Activated naive CD4-positive, alpha-beta T cell treated with anti-CD3 and anti-CD28 coated beads, Interleukin-2, amount 10 ng/mL, durations not matched to agents 5 hours and 36 hours (primary cell): ENCODE measurements around the gene HDAC1. TPM values are rescaled to one million over a fixed set of nuclear protein-coding genes. Genes with fewer than 3 reads are reported as not detected.

ENCODE experiments used
- total RNA-seq, 2 experiments: library from RNA; stranded (reverse); gene quantifications; one replicate each; pipeline ENCODE4 v1.2.3, GENCODE V29; 2021

Gene HDAC1
- 100 to 1,000 TPM; 194 to 207 TPM for total RNA-seq

DNA sequence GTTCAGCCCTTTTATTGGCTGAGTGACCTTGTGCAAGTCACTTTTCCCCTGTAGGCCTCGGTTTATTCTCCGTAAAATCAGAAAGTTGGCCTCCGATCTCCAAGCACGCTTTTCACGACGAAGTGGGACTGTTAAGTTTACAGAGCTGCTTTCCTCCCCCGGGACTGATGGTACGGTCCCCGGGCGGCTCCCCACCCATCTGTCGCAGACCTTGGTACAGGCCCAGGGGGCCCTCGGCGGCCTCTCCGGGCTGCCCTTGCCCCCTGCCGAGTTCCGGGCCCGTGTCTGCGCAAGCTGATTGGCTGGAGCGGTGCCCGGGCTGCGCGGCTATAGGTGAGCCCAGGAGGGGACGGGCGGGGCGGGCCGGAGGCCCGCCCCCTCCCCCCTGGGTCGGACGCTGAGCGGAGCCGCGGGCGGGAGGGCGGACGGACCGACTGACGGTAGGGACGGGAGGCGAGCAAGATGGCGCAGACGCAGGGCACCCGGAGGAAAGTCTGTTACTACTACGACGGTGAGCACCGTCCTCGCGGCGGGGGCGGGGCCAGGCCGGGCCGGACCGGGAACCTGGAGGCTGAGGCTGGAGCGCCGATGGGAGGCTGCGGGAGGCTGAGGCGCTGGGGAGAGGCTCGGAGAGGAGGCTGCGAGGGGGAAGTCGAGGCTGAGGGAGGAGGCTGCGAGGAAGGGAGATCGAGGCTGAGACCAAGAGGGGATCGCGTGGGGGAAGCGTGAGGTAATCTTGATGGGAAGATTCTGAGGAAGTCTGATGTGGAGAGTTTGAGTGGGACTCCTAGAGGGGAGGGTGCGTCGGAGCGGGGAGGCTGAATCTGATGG lies at the start of gene HDAC1:
Gene HDAC1 (plus strand): TSS at position 376 of the 831 bp plus-strand sequence. CDS start 87 bp downstream, at position 463.

DNA sequence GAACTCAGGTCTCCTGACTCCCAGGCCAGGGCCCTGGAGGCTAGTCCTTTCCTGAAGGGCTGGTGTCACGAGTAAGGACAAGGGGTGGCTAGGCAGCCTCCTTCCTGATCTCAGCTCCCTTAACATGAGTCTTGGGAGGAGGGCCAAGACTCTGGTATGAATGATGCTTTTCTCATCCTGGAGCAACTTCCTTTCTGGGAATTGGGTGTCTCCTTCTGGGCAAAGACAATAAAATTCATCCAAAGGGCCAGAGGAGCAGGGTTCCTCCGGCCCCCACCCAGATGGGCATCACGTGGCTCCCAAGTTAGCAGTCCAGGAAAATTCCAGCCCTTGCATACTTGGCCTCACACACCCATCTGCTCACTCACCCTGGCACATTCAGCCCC lies 45.0 kb upstream of the HDAC1 start, which contains the start of gene FAM167B:
Gene FAM167B (plus strand): TSS at position 335 of the 386 bp plus-strand sequence. CDS start 200 bp downstream, outside the sequence.

DNA sequence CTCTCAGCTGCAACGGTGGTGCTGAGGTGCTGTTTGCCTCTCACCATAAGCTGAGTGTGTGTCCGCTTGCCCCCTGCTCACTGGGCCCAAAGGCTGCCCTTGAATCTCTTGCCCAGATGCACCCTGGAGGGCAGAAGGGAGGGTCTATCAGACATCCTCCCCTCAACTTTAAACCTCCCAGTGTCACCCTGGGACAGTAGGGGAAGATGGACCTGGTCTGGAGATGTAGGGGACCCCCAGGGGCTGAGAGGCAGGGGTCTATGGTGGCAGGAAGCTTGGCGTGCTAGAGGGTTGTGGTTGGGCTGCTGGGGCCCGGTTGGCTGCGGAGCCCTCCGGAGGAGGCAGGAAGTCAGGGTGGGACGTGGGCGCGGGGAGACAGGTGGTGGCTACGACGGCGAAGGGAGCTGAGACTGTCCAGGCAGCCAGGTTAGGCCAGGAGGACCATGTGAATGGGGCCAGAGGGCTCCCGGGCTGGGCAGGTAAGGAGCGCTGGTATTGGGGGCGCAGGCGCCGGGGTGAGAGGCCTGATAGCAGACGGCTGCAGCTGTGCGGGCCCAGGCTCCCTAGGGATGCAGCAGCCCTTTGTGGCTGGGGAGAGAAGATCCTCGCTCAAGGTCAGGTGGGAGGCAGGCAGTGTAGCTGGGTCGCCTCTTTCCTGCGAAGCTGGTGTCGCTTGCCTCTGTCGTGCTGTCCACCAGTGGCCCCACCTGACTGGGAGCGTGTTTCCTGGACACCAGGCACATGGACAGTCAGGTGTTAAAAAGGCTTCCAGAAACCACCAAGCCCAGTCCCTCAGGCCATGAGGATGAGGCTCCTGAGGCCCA lies 40.8 kb upstream of the HDAC1 start, which contains the start of gene LCK:
Gene LCK (plus strand): TSS at position 373 of the 824 bp plus-strand sequence. CDS start 23,065 bp downstream, outside the sequence.

DNA sequence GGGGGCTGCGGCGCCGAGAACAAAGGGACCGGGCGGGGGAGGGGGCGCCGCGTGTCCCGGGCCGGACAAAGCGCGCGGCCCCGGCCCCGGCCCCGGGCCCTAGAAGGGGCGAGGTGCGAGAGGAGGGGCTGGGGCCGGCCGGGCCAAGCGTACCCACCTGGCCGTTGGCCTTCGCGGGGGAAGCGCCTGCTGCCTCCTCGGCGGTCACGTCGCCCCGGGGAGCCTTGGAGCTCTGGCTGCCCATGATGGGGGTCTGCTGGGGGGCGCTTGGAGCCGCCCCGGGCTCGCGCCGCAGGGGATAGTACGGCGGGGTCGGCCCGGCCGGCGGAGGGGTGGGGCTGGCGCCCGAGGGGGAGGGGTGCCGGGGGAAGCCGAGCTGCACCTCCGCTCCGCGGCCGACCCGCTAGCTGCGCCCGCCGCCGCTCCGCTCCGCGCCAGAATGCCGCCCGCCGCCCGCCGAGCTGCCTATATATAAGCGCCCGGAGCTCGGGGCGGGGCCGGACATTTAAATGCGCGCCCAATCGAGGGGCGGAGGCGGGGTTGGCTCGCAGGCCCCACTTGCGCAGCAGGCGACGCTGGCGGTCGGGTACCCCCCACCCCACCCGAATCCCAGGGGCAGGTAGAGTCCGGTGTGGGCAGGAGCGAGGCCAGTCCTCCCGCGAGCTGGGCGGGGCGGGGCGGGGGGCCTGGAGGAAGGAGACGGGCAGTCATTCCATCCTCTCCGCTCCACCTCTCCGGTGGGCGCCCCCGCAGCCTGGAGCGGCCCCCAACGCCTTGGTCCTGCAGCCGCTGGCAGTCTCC lies 44.1 kb downstream of the HDAC1 start, which contains the start of gene MARCKSL1:
Gene MARCKSL1 (minus strand): TSS at position 444 of the 801 bp plus-strand sequence. CDS start 200 bp downstream, at position 244.

DNA sequence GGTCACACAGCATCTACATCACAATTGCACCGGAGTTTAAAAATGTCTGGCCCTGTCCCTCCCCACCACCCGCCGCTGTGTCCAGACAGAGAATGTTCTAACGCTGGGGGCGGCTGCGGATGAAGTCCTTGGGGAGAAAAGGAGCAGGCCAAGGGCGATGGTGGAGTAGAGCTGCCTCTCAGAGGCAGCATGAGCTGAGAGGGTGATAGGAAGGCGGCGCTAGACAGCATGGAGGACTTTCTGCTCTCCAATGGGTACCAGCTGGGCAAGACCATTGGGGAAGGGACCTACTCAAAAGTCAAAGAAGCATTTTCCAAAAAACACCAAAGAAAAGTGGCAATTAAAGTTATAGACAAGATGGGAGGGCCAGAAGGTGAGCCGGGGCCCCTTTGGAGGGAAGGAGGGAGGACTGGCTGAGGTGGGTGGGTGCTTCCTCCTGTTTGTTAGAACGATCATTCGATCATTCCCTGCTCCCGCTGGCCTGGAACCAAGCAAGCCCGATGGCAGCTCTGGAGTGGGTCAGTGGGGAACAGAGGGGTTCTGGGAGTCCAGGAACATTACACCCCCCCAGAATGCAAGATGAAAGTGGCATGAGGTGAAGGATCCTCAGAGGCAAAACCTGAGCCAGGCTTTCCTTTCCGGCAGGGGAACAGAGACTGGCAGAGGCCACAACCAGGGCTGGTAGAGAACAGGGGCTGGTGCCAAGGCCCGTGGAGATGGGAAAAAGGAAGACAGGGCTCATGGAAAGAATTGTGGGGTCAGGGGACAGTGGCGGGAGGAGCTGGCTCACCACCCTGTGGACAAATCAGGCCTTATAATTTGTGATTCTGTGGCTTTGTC lies 70.8 kb downstream of the HDAC1 start, which contains the start of the genes FAM229A and TSSK3:
Gene FAM229A (minus strand): TSS at position 12 of the 840 bp plus-strand sequence. CDS start 394 bp downstream, outside the sequence.
Gene TSSK3 (plus strand): TSS at position 66 of the 840 bp plus-strand sequence. CDS start 163 bp downstream, at position 229.

Other genes starting within 250 kb of the HDAC1 start
- 10 to 100 TPM; 27.8 to 29.3 TPM for gene TMEM39B, start 219.1 kb upstream of the HDAC1 start, total RNA-seq
- 10 to 100 TPM; 52.9 to 54.7 TPM for gene KPNA6, start 184.0 kb upstream of the HDAC1 start, total RNA-seq
- 10 to 100 TPM; 55.6 to 56.4 TPM for gene TXLNA, start 112.4 kb upstream of the HDAC1 start, total RNA-seq
- 10 to 100 TPM; 34.7 to 37.7 TPM for gene CCDC28B, start 91.5 kb upstream of the HDAC1 start, total RNA-seq
- 1 to 10 TPM; 3.6 to 4.3 TPM for gene IQCC, start 86.4 kb upstream of the HDAC1 start, total RNA-seq
- under 1 TPM; 0.10 to 0.14 TPM for gene DCDC2B, start 83.0 kb upstream of the HDAC1 start, total RNA-seq
- gene TMEM234, start 69.7 kb upstream of the HDAC1 start, total RNA-seq, result 10 to 100 TPM; 16.8 to 17.9 TPM
- 100 to 1,000 TPM; 156 to 169 TPM for gene EIF3I, start 69.7 kb upstream of the HDAC1 start, total RNA-seq
- under 1 TPM; 0.58 to 0.67 TPM for gene FAM167B, start 44.9 kb upstream of the HDAC1 start, total RNA-seq
- gene LCK, start 40.8 kb upstream of the HDAC1 start, total RNA-seq, result 100 to 1,000 TPM; 441 to 449 TPM
- gene MARCKSL1, start 44.1 kb downstream of the HDAC1 start, total RNA-seq, result 10 to 100 TPM; 58.5 to 59.6 TPM
- 10 to 100 TPM; 11.4 to 13.5 TPM for gene FAM229A, start 70.4 kb downstream of the HDAC1 start, total RNA-seq
- gene TSSK3, start 70.5 kb downstream of the HDAC1 start, total RNA-seq, result 1 to 10 TPM; 1.1 to 1.5 TPM
- gene BSDC1, start 102.4 kb downstream of the HDAC1 start, total RNA-seq, result 10 to 100 TPM; 50.2 to 50.7 TPM
- gene ZBTB8B, start 173.0 kb downstream of the HDAC1 start, total RNA-seq, result not detected
- gene ZBTB8A, start 247.3 kb downstream of the HDAC1 start, total RNA-seq, result under 1 TPM; 0.26 to 0.30 TPM